Measurements from ENCODE around the gene CALM1.

Gene CALM1

GRCh38 chr14:90443161-90444076, 46.6 kb downstream of the CALM1 start:
- no peak for DNase-seq (ENCODE audit: low read depth)

DNA sequence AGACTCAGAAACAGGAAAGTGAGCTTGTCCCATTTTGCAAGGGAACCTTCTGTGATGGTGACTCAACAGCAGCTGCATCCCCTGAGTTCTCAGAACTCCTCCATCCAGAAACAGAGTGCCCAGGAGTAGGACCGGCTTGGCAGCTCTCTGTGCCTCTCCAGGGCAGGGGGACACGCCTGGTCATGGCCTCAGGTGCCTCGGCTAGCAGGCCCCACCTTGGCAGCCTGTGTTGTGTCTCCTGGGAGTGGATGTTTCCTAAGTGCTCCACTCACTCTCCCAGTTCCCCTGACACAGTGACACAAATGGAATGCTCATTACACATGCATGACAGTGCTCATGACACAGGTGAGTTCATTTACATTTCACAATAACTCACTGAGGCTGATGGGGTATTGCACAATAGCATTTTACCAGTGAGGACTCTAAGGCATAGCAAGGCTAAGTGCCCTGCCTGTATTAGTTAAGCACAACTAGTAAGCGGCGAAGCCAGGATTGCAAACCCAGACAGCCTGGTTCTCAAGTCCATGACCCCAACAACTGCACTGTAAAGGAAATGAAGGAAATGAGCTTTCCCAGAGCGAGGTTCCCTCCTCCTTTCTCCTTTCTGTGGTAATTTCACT, 47.4 kb downstream of the CALM1 start:
- DNase-seq (ENCODE audit: low read depth) = no peak

DNA sequence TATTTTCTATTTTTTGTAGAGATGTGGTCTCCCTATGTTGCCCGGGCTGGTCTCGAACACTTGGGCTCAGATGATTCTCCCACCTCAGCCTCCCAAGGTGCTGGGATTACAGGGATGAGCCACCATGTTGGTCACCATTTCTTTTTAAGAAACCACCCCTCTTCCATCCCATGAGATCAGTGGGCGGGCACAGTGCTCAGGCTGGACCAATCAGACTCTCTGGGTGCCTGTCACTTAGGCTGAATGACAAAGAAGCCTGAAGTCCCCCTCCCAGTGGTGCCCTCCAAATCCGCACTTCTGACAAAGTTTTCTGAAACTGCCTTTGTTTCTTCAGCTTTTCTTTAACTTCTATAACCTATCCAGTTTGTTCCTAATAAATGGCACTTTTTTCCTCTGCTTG, 48.2 kb downstream of the CALM1 start:
- DNase-seq (ENCODE audit: low read depth) = no peak

GRCh38 chr14:90446405-90446804, 49.6 kb downstream of the CALM1 start:
- DNase-seq (ENCODE audit: low read depth) = no peak

GRCh38 chr14:90447720-90448497, 51.1 kb downstream of the CALM1 start:
- DNase-seq (ENCODE audit: low read depth) = no peak

DNA sequence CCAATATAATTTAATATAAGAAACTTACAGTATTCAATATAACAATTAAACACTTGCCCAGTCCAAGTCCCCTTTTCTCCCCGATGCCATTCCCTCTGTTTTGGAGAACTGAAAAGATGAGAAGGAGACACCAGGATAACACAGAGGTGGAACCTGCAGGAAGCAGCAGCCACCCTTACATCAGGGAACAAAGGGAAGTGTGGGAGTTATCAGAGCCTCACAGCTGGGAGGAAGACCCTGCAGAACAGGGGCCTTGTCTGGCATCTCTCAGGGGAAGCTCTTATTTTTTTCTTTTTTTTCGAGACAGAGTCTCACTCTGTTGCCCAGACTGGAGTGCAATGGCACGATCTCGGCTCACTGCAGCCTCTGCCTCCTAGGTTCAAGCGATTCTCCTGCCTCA, 52.6 kb downstream of the CALM1 start:
- DNase-seq (ENCODE audit: low read depth) = no peak

GRCh38 chr14:90450151-90450550, 53.3 kb downstream of the CALM1 start:
- no peak for DNase-seq (ENCODE audit: low read depth)

- DNase-seq (ENCODE audit: low read depth) = no peak
Observed at GRCh38 chr14:90450667-90451066, 53.8 kb downstream of the CALM1 start.

- no peak for DNase-seq (ENCODE audit: low read depth)
Observed at GRCh38 chr14:90451443-90451842, 54.6 kb downstream of the CALM1 start.

DNA sequence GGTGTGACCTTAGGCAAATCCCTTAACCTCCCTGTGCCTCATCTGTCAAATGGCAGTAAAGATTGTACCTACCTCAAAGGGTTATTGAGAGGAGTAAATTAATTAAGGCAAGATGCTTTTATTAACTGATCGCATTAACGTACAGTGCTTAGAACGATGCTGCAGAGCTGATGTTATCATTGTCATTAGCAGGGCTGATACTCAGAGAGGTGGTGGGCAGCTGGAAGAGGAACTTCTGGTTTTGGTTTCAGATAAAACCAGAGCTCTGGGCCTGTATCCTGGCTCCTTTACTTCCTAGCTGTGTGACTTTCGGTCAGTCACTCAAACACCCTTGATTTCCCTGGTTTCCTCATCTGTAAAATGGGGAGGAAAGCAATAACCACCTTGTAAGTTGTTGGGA, 55.1 kb downstream of the CALM1 start:
- no peak for DNase-seq (ENCODE audit: low read depth)

- DNase-seq (ENCODE audit: low read depth) = no peak
Observed at GRCh38 chr14:90452366-90452765, 55.5 kb downstream of the CALM1 start.

DNA sequence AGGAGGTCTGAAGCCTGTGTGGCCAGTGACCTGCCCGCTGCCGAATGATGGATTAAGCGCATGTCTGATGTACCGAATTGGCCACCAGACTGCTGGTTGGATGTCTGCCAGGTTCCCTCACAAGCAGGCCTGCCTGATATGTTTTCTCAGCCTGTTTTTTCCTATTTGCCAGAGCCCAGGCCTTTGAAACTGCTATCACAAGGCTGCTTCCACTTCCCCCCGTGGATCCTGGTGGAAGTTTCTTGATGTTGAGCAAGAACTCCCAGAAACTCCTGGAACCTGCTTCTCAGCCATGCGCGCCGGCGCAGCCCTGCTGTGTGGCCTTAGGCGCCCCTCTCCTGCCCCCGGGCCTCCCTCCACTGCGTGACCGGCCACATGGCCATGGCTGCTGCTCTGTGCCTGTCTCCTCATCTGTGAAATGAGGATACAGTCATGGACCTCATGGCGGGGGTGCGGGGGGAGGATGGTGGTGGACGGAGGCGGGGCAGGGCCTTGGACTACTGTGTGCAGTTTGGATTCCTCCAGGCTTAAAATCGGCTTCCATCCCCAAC, 56.6 kb downstream of the CALM1 start:
- no peak for DNase-seq (ENCODE audit: low read depth)

GRCh38 chr14:90454041-90455000, 57.5 kb downstream of the CALM1 start:
- no peak for DNase-seq (ENCODE audit: low read depth)

- no peak for DNase-seq (ENCODE audit: low read depth)
Observed at GRCh38 chr14:90455100-90455571, 58.3 kb downstream of the CALM1 start.

GRCh38 chr14:90456551-90456950, 59.7 kb downstream of the CALM1 start:
- DNase-seq (ENCODE audit: low read depth) = no peak

GRCh38 chr14:90457186-90457585, 60.4 kb downstream of the CALM1 start:
- DNase-seq (ENCODE audit: low read depth) = no peak
